ENCODE results near the gene NDUFB4.

The NDUFB4 gene

GRCh38 chr3:120622870-120623726, 27.0 kb downstream of the NDUFB4 start:
- Histone ChIP-seq H3F3A (ENCODE audit: insufficient read depth, low read length) (no peaks in the 10 kb centered on the region), H3K4me3 (ENCODE audit: low read length) (no peak overlapping the region), H2AFZ (ENCODE audit: low read length) (no peak overlapping the region), H3K27me3 (replicated peaks; ENCODE audit: insufficient read depth, low read length) (no peaks in the 10 kb centered on the region), H4K20me1 (ENCODE audit: insufficient read depth, low read length) (no peaks in the 10 kb centered on the region), H3K9me3 (replicated peaks; ENCODE audit: insufficient read depth, low read length) (no peaks in the 10 kb centered on the region), H3K9ac (ENCODE audit: low read length) (no peak overlapping the region), H3K79me2 (ENCODE audit: low read length) (no peaks in the 10 kb centered on the region), H3K9me2 (replicated peaks; ENCODE audit: insufficient read depth, low read length) (no peaks in the 10 kb centered on the region), H3K4me2 (ENCODE audit: low read depth, low read length) (no peak overlapping the region), H3K4me1 (ENCODE audit: low read length) (no peaks in the 10 kb centered on the region), H3K36me3 (replicated peaks; ENCODE audit: insufficient read depth, low read length) (no peaks in the 10 kb centered on the region), H3K27ac (ENCODE audit: low read length) (no peak overlapping the region)
- peak; percentile 53 for DNase-seq
- TF ChIP-seq CTCF (IDR thresholded peaks at IDR 0.05; ENCODE audit: low read length) (peak; percentile 64), EZH2 (optimal IDR thresholded peaks at IDR 0.05; ENCODE audit: low read depth, low read length) (no peak), EZH2phosphoT487 (IDR thresholded peaks at IDR 0.05; ENCODE audit: low read length) (no peak)

- no peak for DNase-seq
- Histone ChIP-seq H3K9ac (ENCODE audit: low read length) (no peak overlapping the region), H3K27ac (ENCODE audit: low read length) (no peak overlapping the region), H3K4me2 (ENCODE audit: low read depth, low read length) (no peak overlapping the region), H3K79me2 (ENCODE audit: low read length) (no peaks in the 10 kb centered on the region), H3K4me1 (ENCODE audit: low read length) (no peaks in the 10 kb centered on the region), H3F3A (ENCODE audit: insufficient read depth, low read length) (no peaks in the 10 kb centered on the region), H4K20me1 (ENCODE audit: insufficient read depth, low read length) (no peaks in the 10 kb centered on the region), H3K27me3 (replicated peaks; ENCODE audit: insufficient read depth, low read length) (no peaks in the 10 kb centered on the region), H3K9me2 (replicated peaks; ENCODE audit: insufficient read depth, low read length) (no peaks in the 10 kb centered on the region), H2AFZ (ENCODE audit: low read length) (no peak overlapping the region), H3K36me3 (replicated peaks; ENCODE audit: insufficient read depth, low read length) (no peaks in the 10 kb centered on the region), H3K4me3 (ENCODE audit: low read length) (no peak overlapping the region), H3K9me3 (replicated peaks; ENCODE audit: insufficient read depth, low read length) (no peaks in the 10 kb centered on the region)
- TF ChIP-seq EZH2phosphoT487 (IDR thresholded peaks at IDR 0.05; ENCODE audit: low read length) (no peak), EZH2 (optimal IDR thresholded peaks at IDR 0.05; ENCODE audit: low read depth, low read length) (no peak), CTCF (IDR thresholded peaks at IDR 0.05; ENCODE audit: low read length) (no peak)
These were observed 27.6 kb downstream of the NDUFB4 start for GRCh38 chr3:120623727-120624093.

- H3K9ac ChIP-seq (ENCODE audit: low read length) = no peak overlapping the region
- H3K27me3 ChIP-seq (replicated peaks; ENCODE audit: insufficient read depth, low read length) = no peaks in the 10 kb centered on the region
- H3K79me2 ChIP-seq (ENCODE audit: low read length) = no peaks in the 10 kb centered on the region
- TF ChIP-seq CTCF (IDR thresholded peaks at IDR 0.05; ENCODE audit: low read length) (no peak), EZH2phosphoT487 (IDR thresholded peaks at IDR 0.05; ENCODE audit: low read length) (no peak), EZH2 (optimal IDR thresholded peaks at IDR 0.05; ENCODE audit: low read depth, low read length) (no peak)
- H3K4me1 ChIP-seq (ENCODE audit: low read length) = no peaks in the 10 kb centered on the region
- H3K36me3 ChIP-seq (replicated peaks; ENCODE audit: insufficient read depth, low read length) = no peaks in the 10 kb centered on the region
- H3K4me3 ChIP-seq (ENCODE audit: low read length) = no peak overlapping the region
- H3K4me2 ChIP-seq (ENCODE audit: low read depth, low read length) = no peak overlapping the region
- H3K9me3 ChIP-seq (replicated peaks; ENCODE audit: insufficient read depth, low read length) = no peaks in the 10 kb centered on the region
- no peak overlapping the region for H2AFZ ChIP-seq (ENCODE audit: low read length)
- DNase-seq = no peak
- H3K27ac ChIP-seq (ENCODE audit: low read length) = no peak overlapping the region
- no peaks in the 10 kb centered on the region for H3F3A ChIP-seq (ENCODE audit: insufficient read depth, low read length)
- H3K9me2 ChIP-seq (replicated peaks; ENCODE audit: insufficient read depth, low read length) = no peaks in the 10 kb centered on the region
- no peaks in the 10 kb centered on the region for H4K20me1 ChIP-seq (ENCODE audit: insufficient read depth, low read length)
These were observed 29.0 kb downstream of the NDUFB4 start for GRCh38 chr3:120625159-120625586.
